NCI-H187 (cell line): ENCODE results near the gene GNG4.

ENCODE experiments used
- DNase-seq, 2 experiments: peaks; one replicate each; lab custom pipeline; 2025; lab: John Stamatoyannopoulos, UW

The GNG4 gene

GRCh38 chr1:235649368-235650163 is at the start of gene GNG4:
Gene GNG4 (minus strand): TSS chr1:235649784. CDS start chr1:235583838, 65,946 bp downstream.
- DNase-seq, result no peak

GRCh38 chr1:235697508-235697907 is 47.9 kb upstream of the GNG4 start:
- DNase-seq, result no peak

- no peak for DNase-seq
Measured at GRCh38 chr1:235689356-235689755, 39.8 kb upstream of the GNG4 start.

- DNase-seq, result no peak
Measured at GRCh38 chr1:235688096-235688495, 38.5 kb upstream of the GNG4 start.

- DNase-seq, result no peak
Measured at GRCh38 chr1:235683653-235684052, 34.1 kb upstream of the GNG4 start.

GRCh38 chr1:235682216-235682615 is 32.6 kb upstream of the GNG4 start:
- no peak for DNase-seq

GRCh38 chr1:235679644-235680043 is 30.1 kb upstream of the GNG4 start:
- DNase-seq, result no peak

GRCh38 chr1:235679005-235679404 is 29.4 kb upstream of the GNG4 start:
- no peak for DNase-seq

- no peak for DNase-seq
Measured at GRCh38 chr1:235675152-235675890, 25.7 kb upstream of the GNG4 start.

GRCh38 chr1:235673981-235674380 is 24.4 kb upstream of the GNG4 start:
- no peak for DNase-seq

GRCh38 chr1:235671992-235672391 is 22.4 kb upstream of the GNG4 start:
- DNase-seq, result no peak

- DNase-seq, result no peak
Measured at GRCh38 chr1:235670157-235670776, 20.7 kb upstream of the GNG4 start.

- DNase-seq, result no peak
Measured at GRCh38 chr1:235669277-235669676, 19.7 kb upstream of the GNG4 start.

- DNase-seq, result no peak
Measured at GRCh38 chr1:235663628-235664027, 14.0 kb upstream of the GNG4 start.

GRCh38 chr1:235661568-235661967 is 12.0 kb upstream of the GNG4 start:
- DNase-seq, result no peak

- no peak for DNase-seq
Measured at GRCh38 chr1:235659186-235659771, 9.7 kb upstream of the GNG4 start.

- DNase-seq, result no peak
Measured at GRCh38 chr1:235657747-235658526, 8.4 kb upstream of the GNG4 start.

- DNase-seq, result no peak
Measured at GRCh38 chr1:235657269-235657668, 7.7 kb upstream of the GNG4 start.

- no peak for DNase-seq
Measured at GRCh38 chr1:235652364-235652763, 2.8 kb upstream of the GNG4 start.

- no peak for DNase-seq
Measured at GRCh38 chr1:235651170-235651806, 1.7 kb upstream of the GNG4 start.
